ENCODE results near the gene PAXX. TPM values are rescaled to one million over a fixed set of nuclear protein-coding genes. Genes with fewer than 3 reads are reported as not detected.

The PAXX gene
- total RNA-seq, 2 experiments from 2014 or later: 67.0 to 67.8 TPM

- peaks cover 83% of the 10 kb centered on the region for H3K4me1 ChIP-seq (ENCODE audit: insufficient read depth, low read length)
- CTCF ChIA-PET: interaction anchor here (0.6 kb wide), 1 partner anchor 91 kb away, joined by 3 read pairs; no protein-coding TSS in a partner anchor
- Mint-ChIP-seq H3K9me3 (no peaks in the 10 kb centered on the region), H3K4me1 (ENCODE audit: low read depth) (peaks cover 29% of the 10 kb centered on the region), H3K36me3 (ENCODE audit: low read depth) (no peaks in the 10 kb centered on the region), H3K27me3 (no peaks in the 10 kb centered on the region), H3K4me3 (no peak overlapping the region), H3K27ac (no peak overlapping the region)
- no peak for DNase-seq
- peaks cover 0 to 3% of the 10 kb centered on the region in 2 experiments for H3K9me3 ChIP-seq (ENCODE audit: control insufficient read depth in 1 of 2, insufficient read depth in 1 of 2, low read length in 2 of 2)
- TF ChIP-seq, protein P1, sequence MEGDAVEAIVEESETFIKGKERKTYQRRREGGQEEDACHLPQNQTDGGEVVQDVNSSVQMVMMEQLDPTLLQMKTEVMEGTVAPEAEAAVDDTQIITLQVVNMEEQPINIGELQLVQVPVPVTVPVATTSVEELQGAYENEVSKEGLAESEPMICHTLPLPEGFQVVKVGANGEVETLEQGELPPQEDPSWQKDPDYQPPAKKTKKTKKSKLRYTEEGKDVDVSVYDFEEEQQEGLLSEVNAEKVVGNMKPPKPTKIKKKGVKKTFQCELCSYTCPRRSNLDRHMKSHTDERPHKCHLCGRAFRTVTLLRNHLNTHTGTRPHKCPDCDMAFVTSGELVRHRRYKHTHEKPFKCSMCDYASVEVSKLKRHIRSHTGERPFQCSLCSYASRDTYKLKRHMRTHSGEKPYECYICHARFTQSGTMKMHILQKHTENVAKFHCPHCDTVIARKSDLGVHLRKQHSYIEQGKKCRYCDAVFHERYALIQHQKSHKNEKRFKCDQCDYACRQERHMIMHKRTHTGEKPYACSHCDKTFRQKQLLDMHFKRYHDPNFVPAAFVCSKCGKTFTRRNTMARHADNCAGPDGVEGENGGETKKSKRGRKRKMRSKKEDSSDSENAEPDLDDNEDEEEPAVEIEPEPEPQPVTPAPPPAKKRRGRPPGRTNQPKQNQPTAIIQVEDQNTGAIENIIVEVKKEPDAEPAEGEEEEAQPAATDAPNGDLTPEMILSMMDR (IDR thresholded peaks at IDR 0.05): no peak
- H3K36me3 ChIP-seq (ENCODE audit: insufficient read depth, low read length): no peaks in the 10 kb centered on the region
- POLR2A ChIA-PET: no interaction called here
- no peak overlapping the region for H3K27ac ChIP-seq (ENCODE audit: low read depth in 1 of 2, low read length in 2 of 2)
- no peak overlapping the region for H3K4me3 ChIP-seq (ENCODE audit: low read length)
- intact Hi-C loops (cut with DNase I, micrococcal nuclease): no loop called here
- ATAC-seq (ENCODE audit: poor library complexity): no peak
- H3K27me3 ChIP-seq (ENCODE audit: control insufficient read depth in 1 of 2, insufficient read depth in 2 of 2, low read length in 2 of 2): no peaks in the 10 kb centered on the region
Measured at GRCh38 chr9:136963341-136963740, 28.9 kb upstream of the PAXX start.

DNA sequence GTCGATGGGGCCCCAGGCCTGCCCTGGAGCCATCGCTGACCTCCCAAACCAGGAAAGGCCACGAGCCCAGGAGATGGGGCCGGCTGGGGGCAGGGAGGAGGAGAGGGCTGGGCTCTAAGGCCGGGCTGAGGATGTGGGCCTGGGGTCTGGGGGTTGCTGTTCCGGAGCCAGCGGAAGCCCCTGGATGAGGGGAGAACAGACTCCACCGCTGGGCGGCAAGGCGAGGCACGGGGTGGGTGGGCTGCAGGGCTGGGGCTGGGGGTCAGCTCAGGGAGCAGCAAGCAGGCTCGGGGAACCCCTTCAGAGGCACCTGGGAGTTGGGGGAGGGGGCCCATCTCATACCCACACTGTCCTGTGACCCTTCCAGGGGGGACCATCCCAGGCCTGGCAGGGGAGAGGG, 28.5 kb upstream of the PAXX start:
- no peak overlapping the region for H3K27ac ChIP-seq (ENCODE audit: low read depth in 1 of 2, low read length in 2 of 2)
- no peaks in the 10 kb centered on the region for H3K36me3 ChIP-seq (ENCODE audit: insufficient read depth, low read length)
- DNase-seq (no peak), ATAC-seq (ENCODE audit: poor library complexity) (no peak)
- no peak overlapping the region for H3K4me3 ChIP-seq (ENCODE audit: low read length)
- no peaks in the 10 kb centered on the region for H3K9me3 ChIP-seq (ENCODE audit: control insufficient read depth in 1 of 2, insufficient read depth in 1 of 2, low read length in 2 of 2)
- no peaks in the 10 kb centered on the region for H3K36me3 Mint-ChIP-seq (ENCODE audit: low read depth)
- ChIA-PET POLR2A (no interaction called here), CTCF (no interaction called here)
- TF ChIP-seq, protein P1 (IDR thresholded peaks at IDR 0.05): no peak
- H3K4me1 ChIP-seq (ENCODE audit: insufficient read depth, low read length): peaks cover 78% of the 10 kb centered on the region
- H3K4me1 Mint-ChIP-seq (ENCODE audit: low read depth): peaks cover 29% of the 10 kb centered on the region
- H3K4me3 Mint-ChIP-seq: no peak overlapping the region
- intact Hi-C loops (cut with DNase I, micrococcal nuclease): no loop called here
- H3K27me3 Mint-ChIP-seq: no peaks in the 10 kb centered on the region
- no peak overlapping the region for H3K27ac Mint-ChIP-seq
- H3K9me3 Mint-ChIP-seq: no peaks in the 10 kb centered on the region
- H3K27me3 ChIP-seq (ENCODE audit: control insufficient read depth in 1 of 2, insufficient read depth in 2 of 2, low read length in 2 of 2): no peaks in the 10 kb centered on the region

- POLR2A ChIA-PET: no interaction called here
- no peak for ATAC-seq (ENCODE audit: poor library complexity)
- CTCF ChIA-PET: no interaction called here
- Histone ChIP-seq H3K4me3 (ENCODE audit: low read length) (no peak overlapping the region), H3K9me3 (ENCODE audit: control insufficient read depth in 1 of 2, insufficient read depth in 1 of 2, low read length in 2 of 2) (no peaks in the 10 kb centered on the region), H3K4me1 (ENCODE audit: insufficient read depth, low read length) (peaks cover 74% of the 10 kb centered on the region), H3K36me3 (ENCODE audit: insufficient read depth, low read length) (no peaks in the 10 kb centered on the region), H3K27me3 (ENCODE audit: control insufficient read depth in 1 of 2, insufficient read depth in 2 of 2, low read length in 2 of 2) (no peaks in the 10 kb centered on the region), H3K27ac (ENCODE audit: low read depth in 1 of 2, low read length in 2 of 2) (no peak overlapping the region)
- Mint-ChIP-seq H3K4me1 (ENCODE audit: low read depth) (peaks cover 29% of the 10 kb centered on the region), H3K36me3 (ENCODE audit: low read depth) (no peaks in the 10 kb centered on the region), H3K9me3 (no peaks in the 10 kb centered on the region), H3K27me3 (no peaks in the 10 kb centered on the region), H3K4me3 (no peak overlapping the region), H3K27ac (no peak overlapping the region)
- DNase-seq: no peak
- TF ChIP-seq, protein P1 (IDR thresholded peaks at IDR 0.05): no peak
- intact Hi-C loops (cut with DNase I, micrococcal nuclease): no loop called here
Measured at GRCh38 chr9:136964171-136964689, 28.0 kb upstream of the PAXX start.
